Gastrocnemius medialis (tissue), 4 donors: ENCODE measurements around the gene RNU5B-1. TPM values are rescaled to one million over a fixed set of nuclear protein-coding genes. Genes with fewer than 3 reads are reported as not detected.

Source experiments
- ATAC-seq, 2 donors: fragments of 150-250 bp; one replicate each; pipeline ENCODE4 v1.9.1; 2016
- DNase-seq, 2 donors: peaks; one replicate each; pipeline ENCODE4 v3.0.0-alpha.2; 2019
- H3K27ac ChIP-seq, 4 donors: fragments of 200-600 bp; sonication (generic); 1 replicate in 1 of 4; 2 replicates in 3 of 4; pipeline ENCODE4 v1.5.1; 2016 to 2018; ENCODE audit warnings: mild to moderate bottlenecking in 2 of 4, moderate library complexity in 1 of 4
- H3K27me3 ChIP-seq, 3 donors: fragments of 200-600 bp; sonication (generic) in 2 of 3; 1 replicate in 1 of 3; 2 replicates in 2 of 3; pipeline versions ENCODE4 v1.5.1 to v1.6.0; 2016 to 2019; ENCODE audit warnings: mild to moderate bottlenecking in 1 of 3, moderate library complexity in 1 of 3
- H3K36me3 ChIP-seq, 2 donors: fragments of 200-600 bp; sonication (generic) in 1 of 2; one replicate each; pipeline ENCODE4 v1.5.1; 2017 to 2018
- H3K4me1 ChIP-seq, 2 donors: fragments of 200-600 bp; sonication (generic) in 1 of 2; one replicate each; pipeline ENCODE4 v1.5.1; 2016 to 2017; ENCODE audit warnings: mild to moderate bottlenecking in 2 of 2
- H3K4me3 ChIP-seq, 4 donors: fragments of 200-600 bp; sonication (generic) in 3 of 4; 1 replicate in 1 of 4; 2 replicates in 3 of 4; pipeline ENCODE4 v1.5.1; 2016 to 2019; ENCODE audit warnings: mild to moderate bottlenecking in 2 of 4
- H3K9me3 ChIP-seq, 3 donors: fragments of 200-600 bp; sonication (generic) in 2 of 3; 1 replicate in 1 of 3; 2 replicates in 2 of 3; pipeline ENCODE4 v1.5.1; 2016 to 2019
- CTCF ChIP-seq, 5 experiments: fragments of 450-650 bp in 3 of 5; fragments of 200-600 bp in 2 of 5; sonication (generic) in 2 of 5; IDR thresholded peaks in 4 of 5; conservative IDR thresholded peaks in 1 of 5; 1 replicate in 4 of 5; 2 replicates in 1 of 5; pipeline ENCODE4 v1.5.1; 2016 to 2019; ENCODE audit warnings: antibody characterized with exemption in 5 of 5, mild to moderate bottlenecking in 3 of 5, moderate library complexity in 3 of 5
- POLR2A ChIP-seq, 2 donors: fragments of 450-650 bp; IDR thresholded peaks; one replicate each; pipeline ENCODE4 v1.6.1; 2017; ENCODE audit warnings: antibody characterized with exemption in 2 of 2, mild to moderate bottlenecking in 2 of 2, moderate library complexity in 2 of 2
- in situ Hi-C, 4 donors: fragments of 200-750 bp; cut with MboI; loops; one replicate each; pipeline versions ENCODE4 v1.15.0 to v1.8.0; 2017; ENCODE audit warnings: low sequenced_read_pairs in 4 of 4
- intact Hi-C: fragments of 100-400 bp; cut with DNase I; formaldehyde crosslinking; loops from one replicate; pipeline ENCODE4 v1.15.1; 2023; ENCODE audit warnings: low total_unique reads
- total RNA-seq, 4 donors: library from RNA; depleted of rRNA; stranded (reverse); fragments of >200 nt; gene quantifications; one replicate each; pipeline versions ENCODE4 v1.1.0 to v1.2.3, GENCODE V29; 2016

RNU5B-1 gene
- total RNA-seq, 4 donors from 2014 or later: not detected

- DNase-seq (no peak), ATAC-seq (no peak)
- peaks cover 11 to 23% of the 10 kb centered on the region in 2 donors for H3K4me1 ChIP-seq
- H3K4me3 ChIP-seq: no peak overlapping the region
- no peak for TF ChIP-seq POLR2A (IDR thresholded peaks at IDR 0.05)
- no peaks in the 10 kb centered on the region for H3K36me3 ChIP-seq
- no peaks in the 10 kb centered on the region for H3K27me3 ChIP-seq
- in situ Hi-C loops (no loop called here), intact Hi-C loops (loop anchor here (10.0 kb wide), 1 partner anchor 307 kb away; the partner anchor contains the start of gene INTS14)
- H3K9me3 ChIP-seq: no peaks in the 10 kb centered on the region
- H3K27ac ChIP-seq: no peak overlapping the region
Measured at GRCh38 chr15:65307978-65308377, 3.5 kb downstream of the RNU5B-1 start.

- intact Hi-C loops: loop anchor here (10.0 kb wide), 1 partner anchor 305 kb away; the partner anchor contains the start of gene INTS14
- in situ Hi-C loops: no loop called here
- no peak overlapping the region for H3K4me3 ChIP-seq
- H3K36me3 ChIP-seq: no peaks in the 10 kb centered on the region
- H3K27ac ChIP-seq: peak overlapping the region; percentile 5 to 61 (median 40)
- H3K9me3 ChIP-seq: no peaks in the 10 kb centered on the region
- H3K4me1 ChIP-seq: peaks cover 6 to 17% of the 10 kb centered on the region in 2 donors
- ATAC-seq: peak; percentile 49 to 82
- TF ChIP-seq POLR2A (IDR thresholded peaks at IDR 0.05) (no peak), CTCF (IDR thresholded peaks at IDR 0.05 in 4 of 5, conservative IDR thresholded peaks at IDR 0.05 in 1 of 5) (no peak)
- H3K27me3 ChIP-seq: no peaks in the 10 kb centered on the region
- DNase-seq: no peak
Measured at GRCh38 chr15:65309882-65310418, 5.5 kb downstream of the RNU5B-1 start.

GRCh38 chr15:65310431-65311137, 6.1 kb downstream of the RNU5B-1 start:
- Histone ChIP-seq H3K9me3 (no peaks in the 10 kb centered on the region), H3K4me1 (peaks cover 6 to 17% of the 10 kb centered on the region in 2 donors), H3K36me3 (no peaks in the 10 kb centered on the region), H3K27ac (peak overlapping the region; percentile 5 to 61 (median 40)), H3K27me3 (no peaks in the 10 kb centered on the region), H3K4me3 (no peak overlapping the region)
- in situ Hi-C loops: no loop called here
- intact Hi-C loops: no loop called here
- DNase-seq (no peak), ATAC-seq (no peak)
- no peak for TF ChIP-seq CTCF (IDR thresholded peaks at IDR 0.05 in 4 of 5, conservative IDR thresholded peaks at IDR 0.05 in 1 of 5)
- no peak for TF ChIP-seq POLR2A (IDR thresholded peaks at IDR 0.05)

GRCh38 chr15:65311760-65312159, 7.3 kb downstream of the RNU5B-1 start:
- Histone ChIP-seq H3K27me3 (no peaks in the 10 kb centered on the region), H3K36me3 (no peaks in the 10 kb centered on the region), H3K9me3 (no peaks in the 10 kb centered on the region), H3K4me3 (no peak overlapping the region), H3K4me1 (peaks cover 6 to 17% of the 10 kb centered on the region in 2 donors), H3K27ac (no peak overlapping the region)
- TF ChIP-seq POLR2A (IDR thresholded peaks at IDR 0.05) (no peak), CTCF (IDR thresholded peaks at IDR 0.05 in 4 of 5, conservative IDR thresholded peaks at IDR 0.05 in 1 of 5) (no peak)
- DNase-seq: no peak
- peak in 1 of 2 donors; percentile 26 for ATAC-seq
- in situ Hi-C loops: no loop called here
- intact Hi-C loops: no loop called here

GRCh38 chr15:65312400-65312916, 8.0 kb downstream of the RNU5B-1 start:
- TF ChIP-seq CTCF (IDR thresholded peaks at IDR 0.05 in 4 of 5, conservative IDR thresholded peaks at IDR 0.05 in 1 of 5): no peak
- no peak for TF ChIP-seq POLR2A (IDR thresholded peaks at IDR 0.05)
- no peak for ATAC-seq
- in situ Hi-C loops: no loop called here

More at GRCh38 chr15:65312400-65312916, 8.0 kb downstream of the RNU5B-1 start:
- Histone ChIP-seq H3K27ac (peak overlapping the region in 1 of 4 donors; percentile 35), H3K27me3 (no peaks in the 10 kb centered on the region), H3K4me3 (no peak overlapping the region), H3K9me3 (no peaks in the 10 kb centered on the region), H3K36me3 (no peaks in the 10 kb centered on the region), H3K4me1 (peaks cover 6 to 17% of the 10 kb centered on the region in 2 donors)
- DNase-seq: no peak
- intact Hi-C loops: no loop called here
